ENCODE data around the gene CCNE1.
A peak's percentile ranks its signal among the peaks of the same experiment; 100 is the strongest.
"Not testable (repeated sequence)": the region's sequence is repeated elsewhere in the genome, so short reads cannot be mapped to it uniquely, and the experiment has no call there.

CCNE1 gene

GRCh38 chr19:29789007-29789406 is 22.8 kb upstream of the CCNE1 start:
- no peak for DNase-seq

- DNase-seq: no peak
Measured at GRCh38 chr19:29793116-29793727, 18.6 kb upstream of the CCNE1 start.

GRCh38 chr19:29794490-29794889 is 17.3 kb upstream of the CCNE1 start:
- not testable (repeated sequence) for DNase-seq

GRCh38 chr19:29795461-29796172 is 16.2 kb upstream of the CCNE1 start:
- DNase-seq: no peak

- no peak for DNase-seq
Measured at GRCh38 chr19:29796173-29796573, 15.6 kb upstream of the CCNE1 start.

GRCh38 chr19:29798774-29799497 is 12.9 kb upstream of the CCNE1 start:
- no peak for DNase-seq

GRCh38 chr19:29800100-29800825 is 11.5 kb upstream of the CCNE1 start:
- no peak for DNase-seq

- DNase-seq: not testable (repeated sequence)
Measured at GRCh38 chr19:29803951-29804350, 7.8 kb upstream of the CCNE1 start.

GRCh38 chr19:29804493-29804892 is 7.3 kb upstream of the CCNE1 start:
- DNase-seq: no peak

GRCh38 chr19:29805031-29805965 is 6.5 kb upstream of the CCNE1 start:
- no peak for DNase-seq

- peak; percentile 63 for DNase-seq
Measured at GRCh38 chr19:29806098-29806866, 5.5 kb upstream of the CCNE1 start.

GRCh38 chr19:29807178-29807577 is 4.6 kb upstream of the CCNE1 start:
- DNase-seq: no peak

GRCh38 chr19:29807870-29808405 is 3.9 kb upstream of the CCNE1 start:
- no peak for DNase-seq

GRCh38 chr19:29809795-29810503 is 1.8 kb upstream of the CCNE1 start:
- no peak for DNase-seq

GRCh38 chr19:29810504-29810871 is 1.3 kb upstream of the CCNE1 start:
- DNase-seq: peak; percentile 17

GRCh38 chr19:29812080-29812880 is 489 bp downstream of the CCNE1 start:
- DNase-seq: no peak

GRCh38 chr19:29812881-29813275 is 1.1 kb downstream of the CCNE1 start:
- DNase-seq: no peak

- DNase-seq: peak; percentile 33
Measured at GRCh38 chr19:29813642-29814041, 1.9 kb downstream of the CCNE1 start.

- no peak for DNase-seq
Measured at GRCh38 chr19:29815231-29815630, 3.4 kb downstream of the CCNE1 start.

GRCh38 chr19:29817316-29817715 is 5.5 kb downstream of the CCNE1 start:
- DNase-seq: no peak
